Lung microvascular endothelial cell (primary cell): ENCODE measurements around the gene UCP3. TPM values are rescaled to one million over a fixed set of nuclear protein-coding genes. Genes with fewer than 3 reads are reported as not detected.

Experiments
- DNase-seq, 2 donors: peaks; one replicate each; pipeline versions ENCODE4 v3.0.0 to v3.0.0-alpha.2; 2010; ENCODE audit warnings: low read depth in 2 of 2
- total RNA-seq: library from RNA; depleted of rRNA; stranded (reverse); fragments of >200 nt; gene quantifications from 2 replicates; pipeline ENCODE4 v1.2.1, GENCODE V29; 2014

The UCP3 gene
- total RNA-seq, 1 donor from 2014 or later = 0.40 TPM

DNA sequence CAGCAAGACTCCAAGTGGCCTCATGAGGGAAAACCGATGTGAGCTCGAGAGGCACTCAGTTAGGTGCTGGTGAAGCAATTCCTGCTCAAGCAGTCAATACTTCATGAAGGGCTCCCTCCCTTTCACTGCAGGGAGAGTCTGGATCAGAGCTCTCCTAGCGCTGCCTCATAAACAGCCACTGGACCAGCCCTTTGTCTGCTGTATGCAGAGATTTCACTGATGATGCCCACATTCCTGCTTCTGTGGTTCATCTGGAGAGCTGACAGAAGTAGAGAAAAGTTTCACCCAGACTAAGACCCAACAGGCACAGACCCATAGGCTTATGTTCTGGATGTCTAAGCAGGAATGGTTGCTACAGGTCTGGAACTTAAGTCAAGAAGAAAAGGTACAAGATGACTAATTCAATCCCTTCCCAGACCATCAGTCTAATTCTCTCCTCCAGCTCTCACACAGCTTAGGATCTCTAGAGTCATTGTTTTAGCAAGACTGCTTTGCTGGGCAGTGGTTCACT is 30.3 kb downstream of the UCP3 start:
- DNase-seq = no peak

DNA sequence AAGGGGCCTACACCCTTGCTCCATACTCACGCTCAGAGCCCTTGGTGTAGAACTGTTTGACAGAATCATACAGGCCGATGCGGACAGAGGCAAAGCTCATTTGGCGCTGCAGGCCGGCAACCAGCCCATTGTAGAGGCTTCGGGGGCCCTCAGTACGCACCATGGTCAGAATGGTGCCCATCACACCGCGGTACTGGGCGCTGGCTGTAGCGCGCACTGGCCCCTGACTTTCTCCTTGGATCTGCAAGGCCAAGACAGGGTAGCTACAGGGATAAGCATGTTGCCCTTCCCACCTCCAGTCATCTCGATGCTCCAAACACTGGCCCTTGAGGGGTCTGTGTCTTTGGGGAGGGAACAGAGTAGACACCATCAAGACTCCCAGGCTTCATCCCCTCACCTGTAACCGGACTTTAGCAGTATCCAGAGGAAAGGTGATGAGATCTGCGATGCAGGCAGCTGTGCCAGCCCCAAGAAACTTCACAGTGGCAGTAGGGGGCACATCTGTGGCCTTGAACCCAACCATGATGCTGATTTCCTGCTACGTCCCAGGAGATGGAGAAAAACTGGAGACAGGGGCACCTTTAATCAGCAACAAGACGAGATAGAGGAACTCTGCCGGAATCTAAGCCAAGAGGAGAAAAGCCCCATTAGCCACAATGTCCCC is 30.9 kb downstream of the UCP3 start:
- DNase-seq = no peak

DNA sequence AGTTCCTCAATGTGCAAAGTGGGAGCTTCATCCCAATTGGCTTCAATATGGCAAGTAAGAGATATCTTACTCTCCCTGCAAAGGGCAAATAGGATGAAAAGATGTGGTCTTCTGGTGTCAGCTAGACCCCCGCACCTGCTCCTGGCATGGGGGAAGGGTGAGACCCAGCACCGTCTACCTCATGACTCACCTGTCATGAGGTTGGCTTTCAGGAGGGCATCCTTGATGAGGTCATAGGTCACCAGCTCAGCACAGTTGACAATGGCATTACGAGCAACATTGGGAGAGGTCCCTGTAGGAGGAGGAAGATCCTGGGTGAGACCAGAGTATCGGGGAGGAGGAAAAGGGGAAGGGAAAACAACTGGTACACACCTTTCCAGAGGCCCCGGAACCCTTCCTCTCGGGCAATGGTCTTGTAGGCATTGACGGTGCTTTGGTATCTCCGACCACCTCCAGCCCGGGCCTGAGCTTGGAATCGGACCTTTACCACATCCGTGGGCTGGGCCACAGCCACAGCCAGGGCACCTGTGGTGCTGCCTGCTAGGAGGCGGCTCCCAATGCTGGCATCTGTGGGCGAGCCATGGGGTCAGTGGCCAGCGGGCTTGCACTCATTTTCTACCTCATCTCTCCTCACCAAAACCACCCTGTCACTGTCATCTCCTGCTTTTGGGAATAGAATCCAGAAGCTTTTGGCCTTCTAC is 32.3 kb downstream of the UCP3 start:
- DNase-seq = no peak

DNA sequence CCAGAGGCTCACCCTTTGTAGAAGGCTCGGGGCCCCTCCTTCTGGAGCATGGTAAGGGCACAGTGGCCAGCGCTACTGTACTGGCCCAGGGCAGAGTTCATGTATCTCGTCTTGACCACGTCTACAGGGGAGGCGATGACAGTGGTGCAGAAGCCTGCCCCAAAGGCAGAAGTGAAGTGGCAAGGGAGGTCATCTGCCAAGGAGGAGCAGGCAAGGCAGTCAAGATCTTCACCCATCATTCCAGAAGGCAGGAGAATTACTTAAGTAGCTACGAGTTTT is 33.5 kb downstream of the UCP3 start:
- no peak for DNase-seq

DNA sequence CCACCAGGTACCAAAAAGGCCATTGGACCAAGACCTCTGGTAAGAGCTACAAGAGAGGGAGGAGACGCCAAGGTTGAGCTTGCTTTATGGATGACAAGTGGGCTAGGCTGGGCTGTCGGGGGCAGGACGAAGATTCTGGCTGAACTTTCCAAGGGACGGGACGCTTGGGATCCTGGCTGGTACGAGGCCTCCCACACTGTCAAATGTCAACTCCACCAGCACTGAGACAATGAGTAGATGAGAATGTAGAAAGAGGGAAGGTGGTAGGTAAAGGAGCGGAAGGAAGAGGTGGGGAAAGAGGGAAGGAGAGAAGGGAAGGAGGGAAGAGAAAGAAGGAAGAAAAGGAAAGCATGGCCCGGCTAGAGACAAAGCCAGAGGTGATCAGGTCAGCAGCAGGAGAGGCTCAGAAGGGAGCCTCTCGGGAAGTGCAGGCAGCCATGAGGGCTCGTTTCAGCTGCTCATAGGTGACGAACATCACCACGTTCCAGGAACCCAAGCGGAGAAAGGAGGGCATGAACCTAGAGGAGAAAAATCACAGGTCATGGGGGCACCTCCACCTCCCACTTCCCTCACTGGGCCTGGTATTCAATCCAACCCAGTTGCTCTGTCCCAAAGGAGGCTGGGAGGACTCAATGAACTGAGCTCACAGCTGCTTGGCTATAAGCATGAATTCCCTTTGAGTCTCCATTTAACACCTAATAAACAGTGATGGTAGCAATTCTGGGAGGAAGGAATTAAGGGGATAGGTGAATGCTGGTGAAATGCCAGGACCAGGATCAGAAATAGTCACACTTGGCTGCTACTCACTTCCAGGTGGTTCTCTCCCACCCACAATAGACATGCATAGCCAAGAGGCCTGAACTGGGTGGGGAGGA is 34.0 kb downstream of the UCP3 start:
- no peak for DNase-seq

DNA sequence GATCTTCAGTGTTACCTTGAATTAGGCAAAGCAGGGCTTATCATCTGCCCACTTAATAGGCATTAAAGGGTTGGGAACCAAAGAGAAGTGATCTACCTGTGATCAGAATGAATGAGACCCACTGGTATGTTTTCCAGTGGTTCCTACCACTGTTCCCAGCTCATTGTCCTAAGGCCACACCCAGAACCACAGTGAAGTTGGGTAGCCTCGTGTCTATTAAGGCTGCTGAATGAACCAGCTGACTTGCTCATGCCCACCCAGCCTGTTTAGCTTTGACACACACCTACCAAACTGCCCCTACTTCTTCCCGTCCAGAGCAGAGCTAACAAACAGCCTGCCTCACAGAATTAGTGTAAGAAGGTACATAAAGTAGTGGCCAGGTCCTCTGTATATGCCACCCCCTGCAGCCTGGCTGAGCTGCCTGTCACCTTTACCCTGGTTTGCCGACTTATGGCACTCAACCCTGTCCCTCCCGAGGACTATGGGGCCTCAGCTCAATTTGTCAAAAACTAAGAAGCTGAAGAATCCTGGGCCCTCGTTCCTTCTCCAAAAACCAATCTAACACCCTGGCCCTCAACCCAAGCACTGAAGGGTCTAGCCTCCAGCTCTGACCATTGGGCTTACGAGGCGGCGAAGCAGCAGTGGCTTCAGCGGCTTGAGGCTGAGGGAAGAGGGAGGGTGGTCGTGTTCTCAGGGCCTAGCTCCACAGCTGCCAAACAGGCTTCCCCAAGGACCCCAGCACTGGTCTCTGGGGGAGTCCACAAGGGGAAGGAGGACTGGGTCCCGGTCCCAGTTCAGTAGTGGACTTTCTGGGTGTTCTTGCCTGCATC is 36.0 kb downstream of the UCP3 start:
- no peak for DNase-seq

DNA sequence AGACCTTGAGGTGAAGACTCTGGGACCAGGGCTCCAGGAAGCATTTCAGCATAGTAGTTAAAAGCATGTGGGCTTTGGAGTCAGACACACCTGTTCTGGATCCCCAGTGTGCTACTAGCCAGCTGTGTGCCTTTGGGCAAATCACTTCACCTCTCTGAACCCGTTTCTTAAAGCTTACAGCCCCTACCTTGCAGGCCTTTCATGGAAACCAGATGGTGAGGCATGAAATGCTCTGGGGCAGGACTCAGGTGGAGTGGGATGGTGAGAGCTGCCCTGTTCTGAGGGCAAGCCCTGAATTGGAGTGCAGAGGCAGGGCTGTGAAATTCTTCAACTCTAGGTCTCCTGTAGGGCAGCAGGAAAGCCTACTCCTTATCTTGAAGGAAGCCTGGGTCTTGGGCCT is 36.7 kb downstream of the UCP3 start:
- no peak for DNase-seq

DNA sequence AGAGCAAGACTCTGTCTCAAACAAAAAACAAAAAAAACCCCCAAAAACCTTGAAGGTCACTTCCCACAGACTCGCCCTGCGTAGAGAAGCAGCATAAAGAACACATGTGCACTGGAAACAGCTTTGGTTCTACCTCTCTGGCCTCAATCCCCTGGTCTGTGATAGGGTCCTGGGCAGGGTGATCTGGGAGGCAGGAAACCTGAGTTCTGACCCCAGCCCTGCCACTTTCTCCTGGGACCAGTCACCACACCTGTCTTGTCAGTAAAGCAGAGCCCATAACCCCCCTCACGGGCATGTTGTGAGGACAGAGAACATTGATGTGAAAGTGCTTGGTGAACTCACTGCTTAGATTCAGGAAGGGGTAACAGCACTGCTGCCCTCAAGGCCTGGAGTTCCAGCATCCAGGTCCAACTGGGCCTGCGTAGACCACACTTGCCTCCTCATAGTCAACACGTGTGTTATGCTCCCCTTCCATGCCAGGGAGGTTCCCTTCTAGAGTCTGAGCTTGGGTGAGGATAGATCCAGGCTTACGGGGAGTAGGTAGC is 37.6 kb downstream of the UCP3 start:
- no peak for DNase-seq

DNA sequence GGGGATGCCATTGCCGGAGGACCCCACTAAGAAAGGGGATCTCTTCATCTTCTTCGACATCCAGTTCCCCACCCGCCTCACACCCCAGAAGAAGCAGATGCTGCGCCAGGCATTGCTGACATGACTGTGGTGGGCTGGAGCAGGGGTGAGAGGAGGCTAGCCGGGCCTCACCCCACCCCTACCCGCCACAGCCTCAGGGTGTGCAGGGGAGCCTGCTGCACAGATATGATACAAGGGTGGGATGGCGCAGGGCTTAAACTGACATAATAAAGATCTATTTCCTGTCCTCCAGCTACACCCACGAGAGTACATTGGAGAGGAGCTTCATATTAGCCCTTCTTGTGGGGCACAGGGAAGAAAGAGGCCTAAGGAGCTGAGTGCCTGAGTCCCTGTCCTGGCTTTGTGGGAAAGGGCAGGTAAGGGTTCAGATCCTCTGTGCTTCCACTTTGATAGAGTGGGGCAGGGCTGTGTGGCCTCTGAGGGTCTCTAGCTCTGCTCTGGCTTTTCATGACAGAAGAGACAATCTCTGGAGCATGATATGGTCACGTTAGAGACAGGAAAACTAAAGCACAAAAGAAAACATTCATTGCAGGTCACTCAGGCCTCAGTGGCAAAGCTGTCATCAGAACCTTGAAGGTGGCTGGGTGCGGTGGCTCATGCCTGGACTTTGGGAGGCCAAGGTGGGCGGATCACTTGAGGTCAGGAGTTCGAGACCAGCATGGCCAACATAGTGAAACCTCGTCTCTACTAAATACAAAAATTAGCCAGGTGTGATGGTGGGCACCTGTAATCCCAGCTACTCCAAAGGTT is 38.7 kb downstream of the UCP3 start:
- DNase-seq = no peak

DNA sequence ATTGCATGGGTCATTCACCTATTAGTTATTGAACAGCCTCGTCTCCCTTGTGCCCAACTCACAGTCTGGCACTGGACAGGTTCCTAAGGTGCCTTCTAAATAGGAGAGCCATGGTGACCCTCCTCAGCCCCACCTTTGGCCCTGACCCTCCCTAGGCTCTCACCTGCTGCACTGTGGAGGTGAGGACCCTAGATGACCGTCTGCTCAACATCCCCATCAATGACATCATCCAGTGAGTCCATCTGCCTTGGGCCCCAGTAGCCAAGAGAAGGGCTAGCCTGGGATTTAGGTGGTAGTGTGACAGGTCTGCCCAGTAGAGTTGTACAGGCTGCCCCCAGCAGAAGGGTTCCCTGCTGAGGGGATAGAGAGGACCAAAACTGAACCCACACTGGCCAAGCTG is 39.8 kb downstream of the UCP3 start:
- DNase-seq = no peak

DNA sequence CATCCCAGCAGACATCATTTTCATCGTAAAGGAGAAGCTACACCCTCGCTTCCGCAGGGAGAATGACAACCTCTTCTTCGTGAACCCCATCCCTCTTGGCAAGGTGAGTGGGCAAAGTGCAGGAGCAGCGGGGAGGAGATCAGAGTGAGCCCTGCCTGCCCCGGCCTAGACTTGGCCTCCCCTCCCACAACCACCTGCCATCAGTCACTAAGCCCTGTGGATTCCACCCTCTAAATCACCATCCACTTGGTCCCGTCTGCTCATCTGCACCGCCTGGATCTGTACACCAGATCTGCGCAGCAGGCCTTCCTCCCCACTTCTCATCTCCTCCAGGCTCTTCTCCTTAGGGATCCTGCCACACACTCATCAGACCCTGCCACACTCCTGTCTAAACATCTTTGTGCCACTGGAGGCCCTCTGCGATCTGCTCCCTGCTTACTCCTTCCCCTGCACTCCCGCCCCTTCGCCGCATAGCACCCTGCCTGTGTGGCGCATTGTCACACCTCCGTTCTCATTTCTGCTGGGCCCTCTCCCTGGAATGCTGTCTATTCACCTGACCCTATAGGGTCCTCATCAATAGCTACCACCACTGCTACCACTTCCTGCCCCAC is 40.4 kb downstream of the UCP3 start:
- no peak for DNase-seq

DNA sequence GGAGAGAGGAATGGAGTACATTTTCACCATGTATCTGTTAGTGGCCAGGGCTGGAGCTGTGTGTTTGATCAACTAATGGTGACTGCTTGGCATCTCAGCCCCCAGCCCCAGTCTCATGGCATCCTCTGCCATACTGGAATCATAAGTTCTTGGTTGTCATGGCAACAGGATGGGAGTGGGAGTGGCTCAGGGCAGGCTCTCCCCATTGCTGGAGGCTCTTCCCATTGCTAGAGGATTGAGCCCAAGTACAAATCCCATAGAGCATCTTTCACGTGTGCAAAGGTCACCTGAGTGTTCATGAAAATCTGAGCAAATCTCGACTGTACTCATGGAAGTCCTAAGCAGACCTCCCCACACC is 43.1 kb downstream of the UCP3 start:
- no peak for DNase-seq

DNA sequence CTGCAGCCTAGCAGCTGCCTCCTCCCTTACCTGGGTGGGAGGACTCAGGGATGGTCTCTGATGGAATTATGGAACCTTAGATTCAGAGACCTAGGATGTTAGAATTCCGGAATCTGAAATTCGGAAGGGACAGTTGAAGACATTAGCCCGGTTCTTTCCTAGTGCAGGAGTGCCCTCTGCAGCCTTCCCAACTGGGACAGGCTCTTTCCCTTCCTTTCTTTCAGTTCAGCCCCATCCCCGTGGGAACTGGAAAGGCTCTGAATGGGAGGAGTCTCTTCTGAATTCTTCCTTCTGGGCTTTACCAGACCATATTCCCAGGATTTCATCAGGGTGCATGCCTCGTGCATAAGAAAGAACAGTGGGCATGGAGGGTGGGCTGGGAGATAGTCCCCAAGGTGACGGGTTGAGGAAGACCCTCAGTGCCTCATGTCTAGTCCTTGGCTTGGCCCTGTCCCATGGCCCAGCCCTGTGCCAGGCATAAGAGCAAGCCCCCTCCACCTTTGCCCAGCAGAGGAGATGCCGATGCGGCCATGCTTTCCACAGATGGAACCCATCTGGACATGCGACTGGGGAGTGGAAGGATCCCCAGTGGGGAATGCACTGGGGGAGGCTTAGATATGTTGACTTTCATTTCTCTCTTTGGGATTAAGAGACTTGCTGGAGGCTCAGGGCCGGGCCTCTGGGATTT is 43.7 kb downstream of the UCP3 start:
- no peak for DNase-seq

DNA sequence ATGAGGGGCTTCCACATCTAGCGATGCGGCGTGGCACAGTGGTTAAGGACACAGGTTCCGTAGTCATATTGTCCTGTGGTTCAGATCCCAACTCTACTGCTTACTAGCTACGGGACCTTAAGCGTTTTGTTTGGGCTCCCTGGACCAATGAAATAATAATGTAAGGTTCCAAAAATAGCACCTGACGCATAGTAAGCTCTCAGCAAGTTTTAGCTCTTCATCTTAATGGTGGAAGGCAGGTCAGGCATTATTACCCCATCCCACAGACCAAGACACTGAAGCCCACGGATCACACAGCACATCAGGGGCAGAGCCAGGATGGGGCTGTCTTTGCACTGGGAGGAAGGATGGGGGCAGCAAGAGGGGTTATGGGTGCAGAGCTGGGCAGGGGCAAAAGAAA is 45.0 kb downstream of the UCP3 start:
- no peak for DNase-seq

DNA sequence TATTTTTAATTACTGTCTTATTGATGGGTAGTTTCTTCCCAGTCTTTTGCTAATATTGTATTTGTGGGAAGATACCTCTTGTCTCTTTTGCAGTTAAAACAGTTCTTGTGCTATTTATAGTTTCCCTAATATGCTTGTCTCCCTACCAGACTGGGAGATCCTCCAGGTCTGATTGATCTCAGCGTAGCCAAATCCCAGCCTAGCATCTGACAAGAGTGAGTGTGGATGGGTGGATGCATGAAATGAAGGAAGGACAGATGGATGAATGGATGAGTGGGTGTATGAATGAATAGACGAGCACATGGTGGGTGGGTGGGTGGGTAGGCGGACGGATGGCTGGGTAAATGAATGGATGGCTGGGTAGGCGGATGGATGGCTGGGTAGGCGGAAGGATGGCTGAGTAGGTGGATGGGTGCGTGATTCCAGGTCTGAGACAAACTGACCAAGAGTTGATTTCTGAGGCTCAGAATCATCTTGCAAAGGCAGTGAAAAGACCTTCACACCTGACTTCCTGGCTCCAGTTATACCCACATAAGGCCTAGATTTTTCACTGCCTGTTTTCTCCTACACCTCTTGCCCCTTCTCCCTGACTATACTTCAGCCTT is 46.7 kb downstream of the UCP3 start:
- no peak for DNase-seq

DNA sequence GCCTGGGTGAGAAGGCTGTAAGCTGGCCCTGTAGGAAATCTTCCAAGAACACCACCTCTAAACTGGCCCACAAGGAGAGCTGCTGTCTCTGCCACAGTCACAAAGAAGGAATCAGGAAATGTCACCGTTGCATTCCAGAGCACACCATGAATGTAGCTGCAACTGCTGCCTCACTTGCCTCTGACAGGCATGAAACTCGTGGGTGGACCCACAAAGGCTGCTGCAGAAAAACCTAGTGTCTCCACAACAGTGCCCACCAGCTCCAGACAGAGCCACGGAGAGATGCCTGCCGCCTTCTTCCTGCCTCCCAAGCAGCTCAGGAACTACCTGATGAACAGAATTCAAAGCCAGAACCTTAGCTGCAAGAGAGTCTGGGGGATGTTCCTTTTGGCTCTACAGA is 47.6 kb downstream of the UCP3 start:
- no peak for DNase-seq

DNA sequence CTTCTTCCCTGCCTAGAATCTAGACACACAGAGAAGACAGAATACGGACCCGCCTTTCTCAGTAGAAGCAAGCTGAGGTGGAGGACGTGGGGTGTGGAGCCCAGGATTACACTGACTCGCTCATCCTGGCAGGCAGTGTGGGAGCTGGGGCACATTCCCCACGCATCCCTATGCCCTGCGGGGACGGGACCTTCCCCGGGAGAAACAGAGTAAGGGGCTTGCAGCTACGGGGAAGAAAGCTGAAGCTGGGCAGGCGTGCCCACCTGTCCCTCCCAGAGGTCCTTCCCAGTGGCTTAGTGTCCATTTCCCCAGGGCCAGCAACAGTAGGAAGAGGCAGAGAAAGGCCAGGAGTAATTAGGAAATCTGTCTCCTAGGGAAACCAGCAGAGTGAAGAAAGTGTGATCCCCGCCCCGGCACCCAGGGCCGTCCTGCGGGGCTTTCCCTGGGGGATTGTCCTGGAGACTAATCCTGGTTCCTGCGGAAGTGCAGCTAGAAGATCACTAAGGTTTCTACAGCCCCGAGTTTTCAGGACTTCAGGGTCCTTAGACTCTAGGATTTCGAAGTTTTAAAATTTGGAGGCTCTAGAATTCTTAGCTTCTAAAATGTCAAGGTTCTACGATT is 50.3 kb downstream of the UCP3 start:
- DNase-seq = no peak

DNA sequence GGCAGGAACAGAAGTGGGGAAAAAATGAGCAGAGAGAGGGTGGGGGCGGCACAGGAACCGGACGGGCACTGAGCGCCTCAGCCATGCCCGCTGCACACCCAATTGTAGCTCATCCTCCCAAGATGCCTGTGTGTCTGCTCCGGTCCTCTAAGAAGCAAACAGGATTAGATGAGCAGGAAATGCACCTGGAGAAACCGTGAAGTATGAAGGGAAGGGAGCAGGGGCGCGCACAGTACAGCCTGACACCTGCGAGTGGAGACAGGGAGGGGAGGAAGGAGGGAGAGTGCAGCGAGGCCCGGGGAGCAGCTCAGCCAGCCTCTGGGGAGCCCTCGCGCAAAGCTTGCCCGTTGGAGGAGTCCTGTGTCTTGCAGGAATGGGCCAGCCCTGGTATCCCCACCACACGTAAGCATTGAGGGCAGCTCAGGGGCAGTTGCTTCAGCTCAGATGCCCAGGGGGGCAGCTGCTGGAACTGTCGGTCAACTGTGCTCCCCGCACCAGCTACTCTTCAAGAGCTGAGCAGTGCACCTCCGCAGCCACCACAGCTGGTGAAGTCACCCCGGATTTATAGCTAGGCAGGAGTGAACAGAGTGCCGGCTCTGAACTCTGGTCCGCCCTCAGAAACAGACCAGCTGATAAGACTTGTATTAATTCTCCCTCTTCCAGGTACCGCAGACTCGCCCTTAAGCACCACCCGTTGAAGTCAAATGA is 51.1 kb downstream of the UCP3 start:
- DNase-seq = no peak
